Cardiac muscle cell (in vitro differentiated cells and primary cell): ENCODE measurements around the gene PCGF6. TPM values are rescaled to one million over a fixed set of nuclear protein-coding genes. Genes with fewer than 3 reads are reported as not detected.
A peak's percentile ranks its signal among the peaks of the same experiment; 100 is the strongest.

Source experiments
- DNase-seq, 2 donors: peaks; one replicate each; pipeline versions ENCODE4 v3.0.0 to v3.0.0-alpha.2; 2010 to 2017; ENCODE audit warnings: low read depth in 1 of 2, low spot score in 1 of 2
- H3K27ac ChIP-seq: fragments of 200-600 bp; sonication (generic); 2 replicates; pipeline ENCODE4 v1.5.1; 2016
- H3K27me3 ChIP-seq: fragments of 200-600 bp; sonication (generic); 2 replicates; pipeline ENCODE4 v1.6.0; 2016; ENCODE audit warnings: control low read depth
- H3K36me3 ChIP-seq: fragments of 200-600 bp; sonication (generic); 2 replicates; pipeline ENCODE4 v1.5.1; 2016; ENCODE audit warnings: control low read depth
- H3K4me1 ChIP-seq: fragments of 200-600 bp; sonication (generic); 2 replicates; pipeline ENCODE4 v1.8.1; 2017; ENCODE audit warnings: low read depth, mild to moderate bottlenecking, mixed run types
- H3K4me3 ChIP-seq: fragments of 200-600 bp; sonication (generic); 2 replicates; pipeline ENCODE4 v1.5.1; 2016; ENCODE audit warnings: mild to moderate bottlenecking
- H3K9me3 ChIP-seq: fragments of 200-600 bp; sonication (generic); 2 replicates; pipeline ENCODE4 v1.5.1; 2017; ENCODE audit warnings: low read depth, mild to moderate bottlenecking, control low read depth
- CTCF ChIP-seq: IDR thresholded peaks from 2 replicates; pipeline ENCODE4 v1.5.1; 2012; ENCODE audit warnings: low read depth, mild to moderate bottlenecking, low read length
- polyA plus RNA-seq: library from polyadenylated mRNA; unstranded; fragments of >200 nt; fragmentation: Nextera tagmentation; extraction: Ambion mirVana; gene quantifications from 2 replicates; pipeline ENCODE4 v1.2.1, GENCODE V29; 2016
- total RNA-seq: library from RNA; depleted of rRNA; stranded (reverse); fragments of >200 nt; gene quantifications from 2 replicates; pipeline ENCODE4 v1.2.3, GENCODE V29; 2016

The PCGF6 gene
- total and polyA plus RNA-seq, 2 experiments from 2014 or later, result 14.7 to 21.4 TPM

GRCh38 chr10:103310197-103310596, 40.7 kb downstream of the PCGF6 start:
- Histone ChIP-seq H3K36me3 (peaks cover 33% of the 10 kb centered on the region), H3K27me3 (no peaks in the 10 kb centered on the region), H3K4me1 (no peaks in the 10 kb centered on the region), H3K9me3 (no peaks in the 10 kb centered on the region), H3K27ac (no peak overlapping the region), H3K4me3 (no peak overlapping the region)
- TF ChIP-seq CTCF, result no peak
- DNase-seq, result no peak

DNA sequence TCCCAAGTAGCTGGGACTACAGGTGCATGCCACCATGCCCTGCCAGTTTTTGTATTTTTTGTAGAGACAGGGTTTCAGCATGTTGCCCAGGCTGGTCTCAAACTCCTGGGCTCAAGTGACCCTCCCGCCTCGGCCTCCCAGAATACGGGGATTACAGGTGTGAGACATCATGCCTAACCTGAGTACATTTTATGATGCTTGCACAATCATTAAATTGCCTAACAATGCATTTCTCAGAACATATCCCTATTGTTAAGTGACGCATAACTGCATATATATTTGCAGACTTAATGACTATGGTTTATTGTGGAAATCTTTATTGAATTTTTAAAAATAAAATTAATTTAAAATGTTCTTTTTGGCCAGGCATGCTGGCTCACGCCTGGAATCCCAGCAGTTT, 43.3 kb downstream of the PCGF6 start:
- Histone ChIP-seq H3K4me1 (no peaks in the 10 kb centered on the region), H3K27me3 (no peaks in the 10 kb centered on the region), H3K9me3 (no peaks in the 10 kb centered on the region), H3K4me3 (no peak overlapping the region), H3K27ac (no peak overlapping the region), H3K36me3 (peaks cover 24% of the 10 kb centered on the region)
- TF ChIP-seq CTCF, result no peak
- DNase-seq, result no peak

GRCh38 chr10:103295374-103296015, 55.4 kb downstream of the PCGF6 start:
- Histone ChIP-seq H3K36me3 (no peaks in the 10 kb centered on the region), H3K27ac (no peak overlapping the region), H3K4me3 (no peak overlapping the region), H3K27me3 (peaks cover 7% of the 10 kb centered on the region), H3K9me3 (no peaks in the 10 kb centered on the region), H3K4me1 (no peaks in the 10 kb centered on the region)
- DNase-seq, result peak in 1 of 2 donors; percentile 85
- TF ChIP-seq CTCF, result no peak

GRCh38 chr10:103291588-103291987, 59.4 kb downstream of the PCGF6 start:
- no peak for DNase-seq
- Histone ChIP-seq H3K9me3 (no peaks in the 10 kb centered on the region), H3K4me3 (no peak overlapping the region), H3K36me3 (no peaks in the 10 kb centered on the region), H3K4me1 (no peaks in the 10 kb centered on the region), H3K27me3 (peaks cover 7% of the 10 kb centered on the region), H3K27ac (no peak overlapping the region)
- TF ChIP-seq CTCF, result no peak

DNA sequence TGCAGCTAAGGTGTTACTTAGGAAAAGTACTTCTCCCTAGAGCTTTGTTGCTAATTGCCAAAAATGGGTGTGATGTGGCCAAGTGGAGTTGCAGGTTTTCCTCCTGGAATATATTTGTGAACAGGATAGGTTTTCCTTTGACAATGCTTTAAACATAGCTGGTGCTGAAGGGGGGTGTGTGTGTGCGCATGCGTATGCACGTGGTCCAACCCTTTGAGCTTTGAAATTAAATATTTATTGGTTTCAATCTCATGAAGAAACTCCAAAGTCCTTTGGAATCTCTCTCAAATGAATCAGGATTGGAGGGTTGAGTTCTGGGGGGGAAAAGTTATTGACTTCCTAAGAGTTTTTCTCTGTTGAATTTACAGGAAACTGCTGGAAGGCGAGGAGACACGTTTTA, 62.9 kb downstream of the PCGF6 start:
- Histone ChIP-seq H3K9me3 (no peaks in the 10 kb centered on the region), H3K36me3 (no peaks in the 10 kb centered on the region), H3K27ac (no peak overlapping the region), H3K27me3 (no peaks in the 10 kb centered on the region), H3K4me1 (no peaks in the 10 kb centered on the region), H3K4me3 (no peak overlapping the region)
- no peak for DNase-seq
- TF ChIP-seq CTCF, result no peak
